Lung (tissue), 12 donors: ENCODE data around the gene CCDC102A. TPM values are rescaled to one million over a fixed set of nuclear protein-coding genes. Genes with fewer than 3 reads are reported as not detected.

Source experiments
- ATAC-seq: fragments of 200-7000 bp; cut with Tn5 transposase; one replicate; pipeline ENCODE4 v1.9.1; 2020; ENCODE audit warnings: moderate number of reproducible peaks; ENCODE audit not compliant: insufficient read depth, low FRiP score
- DNase-seq, 3 donors: peaks; one replicate each; pipeline ENCODE4 v3.0.0-alpha.2; 2013 to 2017
- H3K27ac ChIP-seq, 2 donors: one replicate each; pipeline ENCODE4 v1.5.1; 2013; ENCODE audit warnings: mild to moderate bottlenecking in 2 of 2, moderate library complexity in 2 of 2, control low read depth in 1 of 2, inconsistent platforms in 1 of 2, low read depth in 1 of 2, low read length in 1 of 2
- H3K27me3 ChIP-seq, 3 donors: one replicate each; pipeline ENCODE4 v1.5.1; 2013; ENCODE audit warnings: low read length in 2 of 3; ENCODE audit not compliant: control insufficient read depth in 3 of 3, insufficient read depth in 3 of 3
- H3K36me3 ChIP-seq, 4 donors: one replicate each; pipeline ENCODE4 v1.5.1; 2013; ENCODE audit warnings: low read length in 4 of 4, mild to moderate bottlenecking in 1 of 4, moderate library complexity in 1 of 4; ENCODE audit not compliant: control insufficient read depth in 4 of 4, insufficient read depth in 4 of 4
- H3K4me1 ChIP-seq, 5 donors: one replicate each; pipeline ENCODE4 v1.5.1; 2013; ENCODE audit warnings: low read length in 5 of 5, mild to moderate bottlenecking in 2 of 5, moderate library complexity in 1 of 5; ENCODE audit not compliant: control insufficient read depth in 5 of 5, insufficient read depth in 5 of 5
- H3K4me3 ChIP-seq: one replicate; pipeline ENCODE4 v1.5.1; 2013; ENCODE audit warnings: mild to moderate bottlenecking, control low read depth, moderate library complexity
- H3K9ac ChIP-seq, 2 donors: one replicate each; pipeline ENCODE4 v1.5.1; 2013; ENCODE audit warnings: low read length in 2 of 2, control low read depth in 1 of 2; ENCODE audit not compliant: insufficient read depth in 1 of 2
- H3K9me3 ChIP-seq, 4 donors: one replicate each; pipeline ENCODE4 v1.5.1; 2013; ENCODE audit warnings: low read length in 3 of 4, mild to moderate bottlenecking in 1 of 4, moderate library complexity in 1 of 4; ENCODE audit not compliant: control insufficient read depth in 4 of 4, insufficient read depth in 3 of 4
- WGBS, 2 donors: extraction: QIAGEN DNeasy Blood & Tissue Kit; methylation state at CpG; one replicate each; pipeline ENCODE4 v1.1.7; 2013; 5-methylcytosine and 5-hydroxymethylcytosine counted together
- polyA plus RNA-seq, 2 donors: library from polyadenylated mRNA; stranded (reverse); fragments of 200-250 nt; gene quantifications; one replicate each; pipeline ENCODE4 v1.2.1, GENCODE V29; 2013
- total RNA-seq, 2 donors: library from RNA; depleted of rRNA in 1 of 2; stranded (reverse); fragments of >200 nt in 1 of 2; gene quantifications; one replicate each; pipeline ENCODE4 v1.2.1, GENCODE V29; 2014 to 2021
- TF ChIP-seq, protein P1 (sequence below): IDR thresholded peaks from 2 replicates; pipeline ENCODE4 v1.5.1; 2012; ENCODE audit warnings: mild to moderate bottlenecking; ENCODE audit errors: control extremely low read depth, extremely low read depth
- donor health status: control.
- donor health status: control.
- donor health status: Bipolar disorder and iron deficiency.
- donor health status: healthy.
- donor health status: DM: yes; HTN: yes; CAD: no.

CCDC102A gene
- total and polyA plus RNA-seq, 4 donors = 3.6 to 14.0 (median 6.9) TPM

DNA sequence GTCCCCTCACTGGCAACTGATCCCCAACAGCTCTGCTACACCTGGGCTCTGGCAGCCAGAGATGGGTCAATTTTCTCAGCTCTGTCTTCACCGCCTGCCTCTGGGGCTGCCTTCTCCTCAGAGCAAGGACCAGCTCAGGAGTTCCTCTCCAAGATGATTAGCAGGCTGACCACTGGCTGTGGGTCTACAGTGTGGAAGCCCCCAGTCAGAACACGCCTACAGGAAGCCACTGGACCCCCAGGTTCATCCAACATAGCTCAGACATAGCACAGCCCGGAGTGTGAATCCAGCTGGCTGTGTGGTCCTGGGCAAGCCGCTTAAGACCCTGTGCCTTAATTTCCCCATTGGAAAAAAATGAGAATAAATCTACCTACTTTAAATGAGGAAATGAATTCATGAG lies 55.0 kb downstream of the CCDC102A start:
- no peaks in the 10 kb centered on the region for H3K27me3 ChIP-seq
- peaks cover 0 to 2% (median 0%) of the 10 kb centered on the region in 4 donors for H3K36me3 ChIP-seq
- H3K27ac ChIP-seq = no peak overlapping the region
- TF ChIP-seq, protein P1, sequence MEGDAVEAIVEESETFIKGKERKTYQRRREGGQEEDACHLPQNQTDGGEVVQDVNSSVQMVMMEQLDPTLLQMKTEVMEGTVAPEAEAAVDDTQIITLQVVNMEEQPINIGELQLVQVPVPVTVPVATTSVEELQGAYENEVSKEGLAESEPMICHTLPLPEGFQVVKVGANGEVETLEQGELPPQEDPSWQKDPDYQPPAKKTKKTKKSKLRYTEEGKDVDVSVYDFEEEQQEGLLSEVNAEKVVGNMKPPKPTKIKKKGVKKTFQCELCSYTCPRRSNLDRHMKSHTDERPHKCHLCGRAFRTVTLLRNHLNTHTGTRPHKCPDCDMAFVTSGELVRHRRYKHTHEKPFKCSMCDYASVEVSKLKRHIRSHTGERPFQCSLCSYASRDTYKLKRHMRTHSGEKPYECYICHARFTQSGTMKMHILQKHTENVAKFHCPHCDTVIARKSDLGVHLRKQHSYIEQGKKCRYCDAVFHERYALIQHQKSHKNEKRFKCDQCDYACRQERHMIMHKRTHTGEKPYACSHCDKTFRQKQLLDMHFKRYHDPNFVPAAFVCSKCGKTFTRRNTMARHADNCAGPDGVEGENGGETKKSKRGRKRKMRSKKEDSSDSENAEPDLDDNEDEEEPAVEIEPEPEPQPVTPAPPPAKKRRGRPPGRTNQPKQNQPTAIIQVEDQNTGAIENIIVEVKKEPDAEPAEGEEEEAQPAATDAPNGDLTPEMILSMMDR = no peak
- WGBS, 2 donors = 95% methylated on average over 4 of the region's 4 CpGs
- DNase-seq (no peak), ATAC-seq (no peak)
- no peak overlapping the region for H3K9ac ChIP-seq
- peaks cover 0 to 39% (median 8%) of the 10 kb centered on the region in 5 donors for H3K4me1 ChIP-seq
- no peaks in the 10 kb centered on the region for H3K9me3 ChIP-seq
- H3K4me3 ChIP-seq = no peak overlapping the region

DNA sequence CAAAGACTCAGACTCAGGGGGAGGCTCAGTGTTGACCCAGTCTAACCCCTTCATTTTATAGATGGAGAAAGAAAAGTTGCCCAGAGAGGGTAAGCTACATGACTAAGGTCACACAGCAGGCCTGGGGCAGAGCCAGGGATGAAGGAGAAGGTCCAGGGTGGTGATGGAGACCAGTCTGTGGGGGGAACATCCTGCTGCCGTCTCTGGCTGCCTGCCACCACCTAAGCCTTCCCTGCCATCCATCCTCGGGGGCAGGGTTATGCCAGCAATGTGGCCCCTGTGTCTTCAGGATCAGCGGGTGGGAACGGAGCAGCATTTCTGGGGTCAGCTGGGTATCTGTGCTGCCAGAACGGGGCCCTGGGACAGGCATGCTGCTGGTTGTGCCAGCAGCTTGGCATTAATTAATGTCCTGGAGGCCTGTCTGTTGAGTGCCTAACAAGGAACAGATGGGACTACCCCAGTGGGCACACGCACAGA lies 55.6 kb downstream of the CCDC102A start:
- Histone ChIP-seq H3K9me3 (no peaks in the 10 kb centered on the region), H3K4me1 (peaks cover 0 to 44% (median 8%) of the 10 kb centered on the region in 5 donors), H3K27ac (peak overlapping the region in 1 of 2 donors; percentile 48), H3K36me3 (peaks cover 0 to 2% (median 0%) of the 10 kb centered on the region in 4 donors), H3K27me3 (no peaks in the 10 kb centered on the region), H3K9ac (no peak overlapping the region), H3K4me3 (no peak overlapping the region)
- TF ChIP-seq, protein P1 = no peak
- WGBS, 2 donors = 77% methylated on average over 6 of the region's 6 CpGs
- no peak for DNase-seq
- no peak for ATAC-seq

DNA sequence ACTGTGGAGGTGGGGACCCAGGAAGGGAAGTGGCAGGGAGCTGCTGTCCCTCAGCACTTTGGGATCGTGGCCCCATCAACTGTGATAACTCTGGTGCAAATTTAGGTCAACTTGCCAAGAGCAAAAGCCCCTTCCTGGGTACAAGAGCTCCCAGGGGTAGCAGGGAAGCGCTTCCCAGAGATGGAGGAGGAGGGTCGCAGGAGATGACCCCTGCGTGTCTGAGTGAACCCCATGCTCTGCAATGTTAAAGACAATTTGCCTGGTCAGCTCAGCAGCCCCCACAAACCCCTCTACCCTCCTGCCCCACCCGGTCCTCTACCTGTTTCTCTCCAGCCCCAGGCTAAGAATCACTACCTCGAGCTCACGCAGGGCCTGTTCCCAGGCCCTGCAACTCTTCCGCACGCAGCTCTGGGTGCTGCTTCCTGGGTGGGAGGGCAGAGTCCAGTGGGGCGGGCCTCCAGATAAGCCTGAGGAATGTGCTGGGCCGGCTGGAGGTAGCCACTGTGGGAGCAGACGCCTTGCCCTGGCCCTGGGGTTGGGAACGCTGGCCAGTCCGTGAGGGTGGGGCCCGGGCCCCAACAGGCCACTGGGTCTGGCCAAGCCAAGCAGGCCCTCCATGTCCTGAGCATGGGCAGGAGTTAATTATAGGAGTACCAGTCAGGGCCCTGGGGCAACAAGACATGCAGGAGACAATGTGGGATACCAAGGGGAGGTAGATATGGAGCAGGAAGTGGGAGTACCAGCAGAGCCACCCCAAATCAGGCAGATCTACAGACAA lies 56.2 kb downstream of the CCDC102A start:
- no peak overlapping the region for H3K4me3 ChIP-seq
- H3K36me3 ChIP-seq = peaks cover 0 to 2% (median 0%) of the 10 kb centered on the region in 4 donors
- peak overlapping the region in 1 of 2 donors; percentile 48 for H3K27ac ChIP-seq
- DNase-seq (no peak), ATAC-seq (peak; percentile 49)
- TF ChIP-seq, protein P1 = no peak
- 47 to 60% methylated on average over 14 to 15 of the region's 15 CpGs for WGBS, 2 donors
- no peak overlapping the region for H3K9ac ChIP-seq
- H3K4me1 ChIP-seq = peaks cover 0 to 38% (median 3%) of the 10 kb centered on the region in 5 donors
- no peaks in the 10 kb centered on the region for H3K27me3 ChIP-seq
- H3K9me3 ChIP-seq = no peaks in the 10 kb centered on the region
